AG04450 (cell line): Measurements from ENCODE around the gene SPAG7. TPM values are rescaled to one million over a fixed set of nuclear protein-coding genes. Genes with fewer than 3 reads are reported as not detected.

Experiments used
- CTCF ChIA-PET: fragments of 300-600, 350-600 bp; formaldehyde crosslinking; extraction: SDS; loops from one replicate; lab custom pipeline; 2022; ENCODE audit warnings: antibody characterized with exemption, inconsistent platforms; lab: Charles Lee
- POLR2A ChIA-PET: fragments of 350-600 bp; formaldehyde crosslinking; extraction: SDS; loops from one replicate; lab custom pipeline; 2021; ENCODE audit warnings: antibody characterized with exemption, inconsistent platforms; lab: Yijun Ruan, JAX
- DNase-seq: peaks from one replicate; pipeline ENCODE4 v3.0.0-alpha.2; 2011; ENCODE audit warnings: low read depth, low spot score
- H3K27ac ChIP-seq: one replicate; pipeline ENCODE4 v1.5.1; 2012; ENCODE audit warnings: low read depth, low read length, control low read depth
- H3K27me3 ChIP-seq: one replicate; pipeline ENCODE4 v1.6.0; 2012; ENCODE audit warnings: low read length; ENCODE audit not compliant: control insufficient read depth, insufficient read depth
- H3K4me3 ChIP-seq: 2 replicates; pipeline ENCODE4 v1.5.1; 2011; ENCODE audit warnings: mild to moderate bottlenecking, low read depth, low read length, control low read depth
- H3K9me3 ChIP-seq: 2 replicates; pipeline ENCODE4 v1.5.1; 2012; ENCODE audit warnings: low read length; ENCODE audit not compliant: control insufficient read depth, insufficient read depth
- polyA plus RNA-seq: library from polyadenylated mRNA; depleted of rRNA; stranded (reverse); fragments of >200 nt; gene quantifications from 2 replicates; pipeline ENCODE4 v1.2.3, GENCODE V29; 2011
- TF ChIP-seq, protein P1 (sequence below): IDR thresholded peaks from 2 replicates; pipeline ENCODE4 v1.5.1; 2011; ENCODE audit warnings: low read depth, low read length, control low read depth, inconsistent platforms

Gene SPAG7
- polyA plus RNA-seq, 1 experiment, result 71.1 TPM

- Histone ChIP-seq H3K27ac (no peak overlapping the region), H3K27me3 (no peaks in the 10 kb centered on the region), H3K4me3 (no peak overlapping the region), H3K9me3 (no peaks in the 10 kb centered on the region)
- CTCF ChIA-PET, result interaction anchor here (1.6 kb wide), 1 partner anchor 47 kb away, joined by 5 read pairs; no protein-coding TSS in a partner anchor
- TF ChIP-seq, protein P1, sequence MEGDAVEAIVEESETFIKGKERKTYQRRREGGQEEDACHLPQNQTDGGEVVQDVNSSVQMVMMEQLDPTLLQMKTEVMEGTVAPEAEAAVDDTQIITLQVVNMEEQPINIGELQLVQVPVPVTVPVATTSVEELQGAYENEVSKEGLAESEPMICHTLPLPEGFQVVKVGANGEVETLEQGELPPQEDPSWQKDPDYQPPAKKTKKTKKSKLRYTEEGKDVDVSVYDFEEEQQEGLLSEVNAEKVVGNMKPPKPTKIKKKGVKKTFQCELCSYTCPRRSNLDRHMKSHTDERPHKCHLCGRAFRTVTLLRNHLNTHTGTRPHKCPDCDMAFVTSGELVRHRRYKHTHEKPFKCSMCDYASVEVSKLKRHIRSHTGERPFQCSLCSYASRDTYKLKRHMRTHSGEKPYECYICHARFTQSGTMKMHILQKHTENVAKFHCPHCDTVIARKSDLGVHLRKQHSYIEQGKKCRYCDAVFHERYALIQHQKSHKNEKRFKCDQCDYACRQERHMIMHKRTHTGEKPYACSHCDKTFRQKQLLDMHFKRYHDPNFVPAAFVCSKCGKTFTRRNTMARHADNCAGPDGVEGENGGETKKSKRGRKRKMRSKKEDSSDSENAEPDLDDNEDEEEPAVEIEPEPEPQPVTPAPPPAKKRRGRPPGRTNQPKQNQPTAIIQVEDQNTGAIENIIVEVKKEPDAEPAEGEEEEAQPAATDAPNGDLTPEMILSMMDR, result no peak
- POLR2A ChIA-PET, result no interaction called here
- DNase-seq, result no peak
Measured at GRCh38 chr17:4955091-4955490, 12.5 kb downstream of the SPAG7 start.

DNA sequence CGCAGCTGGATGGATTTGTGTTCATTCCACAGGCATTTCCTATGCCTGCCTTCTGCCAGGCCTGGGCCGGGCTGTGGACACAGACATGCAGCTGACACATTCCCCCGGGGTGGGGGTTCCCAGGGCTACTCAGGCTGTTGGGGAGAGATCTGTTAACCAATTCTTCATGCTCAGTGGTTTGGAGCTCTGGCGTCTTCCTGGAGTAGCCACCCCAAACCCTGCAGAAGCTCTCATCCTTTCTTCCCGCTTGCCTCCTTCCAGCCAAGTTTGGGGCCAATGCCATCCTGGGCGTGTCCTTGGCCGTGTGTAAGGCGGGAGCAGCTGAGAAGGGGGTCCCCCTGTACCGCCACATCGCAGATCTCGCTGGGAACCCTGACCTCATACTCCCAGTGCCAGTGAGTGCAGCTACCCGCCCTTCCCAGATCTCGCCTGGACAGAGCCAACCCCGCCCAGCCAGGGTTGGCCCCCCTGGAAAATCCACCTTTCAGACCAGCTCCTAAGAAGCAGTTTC lies 14.1 kb downstream of the SPAG7 start:
- no peak overlapping the region for H3K4me3 ChIP-seq
- H3K9me3 ChIP-seq, result no peaks in the 10 kb centered on the region
- POLR2A ChIA-PET, result interaction anchor here (0.7 to 9.1 kb wide), 4 partner anchors 9 to 78 kb away, joined by 3 to 128 read pairs (median 5); partner anchors contain the start of gene SPAG7
- peak overlapping the region; percentile 73 for H3K27ac ChIP-seq
- DNase-seq, result no peak
- no peaks in the 10 kb centered on the region for H3K27me3 ChIP-seq
- CTCF ChIA-PET, result interaction anchor here (0.9 kb wide), 1 partner anchor 14 kb away, joined by 3 read pairs; the partner anchor contains the start of gene SPAG7
- TF ChIP-seq, protein P1, result no peak

DNA sequence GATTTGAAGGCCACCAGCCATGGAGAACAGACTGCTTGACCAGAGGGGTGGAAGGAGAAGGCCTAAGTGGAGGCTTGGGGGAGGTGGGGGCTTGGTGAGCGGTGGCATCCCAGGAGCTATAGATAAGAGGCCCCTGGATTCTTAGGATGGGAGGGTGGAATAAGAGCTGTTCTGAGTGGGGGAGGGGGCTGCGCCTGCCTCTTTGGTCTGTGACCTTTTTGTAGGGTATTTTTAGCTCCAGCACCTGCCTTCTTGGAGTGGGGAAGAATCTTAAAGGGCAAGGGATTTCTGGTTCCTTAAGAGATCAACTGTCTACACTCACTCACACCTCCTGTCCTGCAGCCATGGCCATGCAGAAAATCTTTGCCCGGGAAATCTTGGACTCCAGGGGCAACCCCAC lies 16.1 kb downstream of the SPAG7 start:
- ChIA-PET CTCF (interaction anchor here (0.6 to 1.1 kb wide), 3 partner anchors 43 to 111 kb away, joined by 3 to 4 read pairs (median 3); no protein-coding TSS in a partner anchor), POLR2A (interaction anchor here (0.6 to 9.1 kb wide), 3 partner anchors 12 to 330 kb away, joined by 6 to 128 read pairs (median 7); partner anchors contain the start of genes RNF167, SLC25A11 and SPAG7)
- DNase-seq, result no peak
- no peak overlapping the region for H3K4me3 ChIP-seq
- TF ChIP-seq, protein P1, result no peak
- H3K27ac ChIP-seq, result no peak overlapping the region
- no peaks in the 10 kb centered on the region for H3K27me3 ChIP-seq
- peaks cover 3% of the 10 kb centered on the region; the same call in 1 of the 2 replicates for H3K9me3 ChIP-seq

GRCh38 chr17:4950746-4951204 lies 16.8 kb downstream of the SPAG7 start, which contains the start of gene ENO3:
Gene ENO3, plus strand, starts transcription at chr17:4951119. Its CDS starts 711 bp downstream, at chr17:4951830.
- ChIA-PET CTCF (interaction anchor here (0.6 to 1.1 kb wide), 3 partner anchors 42 to 111 kb away, joined by 3 to 4 read pairs (median 3); no protein-coding TSS in a partner anchor), POLR2A (interaction anchor here (1.1 to 9.1 kb wide), 4 partner anchors 11 to 47 kb away, joined by 3 to 128 read pairs (median 12); partner anchors contain the start of genes KIF1C, RNF167, SLC25A11 and SPAG7)
- Histone ChIP-seq H3K27ac (peak within 1 kb of the TSS; percentile 91), H3K4me3 (peak within 1 kb of the TSS; percentile 48), H3K9me3 (peaks cover 3% of the 10 kb centered on the region; the same call in 1 of the 2 replicates), H3K27me3 (no peaks in the 10 kb centered on the region)
- no peak for DNase-seq
- TF ChIP-seq, protein P1, result no peak
